ENCODE data around the gene PHETA1.

GRCh38 chr12:111396726-111397445, 28.0 kb upstream of the PHETA1 start:
- TF ChIP-seq CTCF (IDR thresholded peaks at IDR 0.05) (peak; percentile 94 to 99 (median 98)), POLR2A (IDR thresholded peaks at IDR 0.05) (no peak)

Measured in esophagus squamous epithelium (tissue), 4 donors.